Stimulated activated CD8-positive, alpha-beta memory T cell treated with anti-CD3 and anti-CD28 coated beads, Interleukin-12 subunit alpha, Interleukin-12 subunit beta, amount 100 ng/mL, for 24 hours (primary cell): ENCODE results near the gene CPNE4.

Experiments
- DNase-seq: peaks from one replicate; pipeline ENCODE4 v3.0.0-alpha.2; 2020; ENCODE audit errors: extremely low read depth

CPNE4 gene

DNA sequence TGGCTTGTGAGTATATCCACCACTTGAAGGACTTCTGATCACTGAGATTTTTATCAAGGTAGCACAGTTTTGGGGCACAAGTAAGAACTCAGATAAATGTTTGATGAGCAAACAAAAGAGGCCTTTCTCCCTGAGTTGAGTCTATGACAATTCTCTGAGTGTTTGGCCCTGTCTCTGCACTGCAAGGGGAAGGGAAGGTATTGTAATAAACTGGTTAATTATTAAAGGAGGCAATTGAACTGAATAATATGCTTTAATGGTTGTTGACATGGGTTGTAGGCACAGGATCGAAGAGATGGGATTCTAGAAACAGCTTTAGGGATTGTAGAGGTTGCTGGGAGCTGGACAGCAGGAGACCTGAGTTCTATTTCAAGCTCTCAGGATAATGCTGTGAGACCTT is 437.0 kb downstream of the CPNE4 start:
- DNase-seq: no peak

DNA sequence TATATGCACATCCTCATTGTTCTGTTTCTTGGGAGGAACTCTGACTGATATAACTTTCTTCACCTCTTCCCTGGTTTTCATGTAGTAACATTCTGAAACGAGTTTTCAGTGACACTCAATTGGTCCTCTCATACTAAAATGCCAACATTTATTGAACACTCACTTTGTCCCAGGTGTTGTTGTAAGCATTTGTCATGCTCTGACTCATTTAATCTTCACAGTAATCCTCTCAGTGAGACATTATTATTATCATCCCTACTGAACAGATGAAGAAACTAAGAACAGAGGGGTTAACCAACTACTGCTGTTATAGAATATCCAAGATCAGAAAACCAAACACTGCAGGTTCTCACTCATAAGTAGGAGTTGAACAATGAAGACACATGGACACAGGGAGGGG is 437.9 kb downstream of the CPNE4 start:
- DNase-seq: no peak

DNA sequence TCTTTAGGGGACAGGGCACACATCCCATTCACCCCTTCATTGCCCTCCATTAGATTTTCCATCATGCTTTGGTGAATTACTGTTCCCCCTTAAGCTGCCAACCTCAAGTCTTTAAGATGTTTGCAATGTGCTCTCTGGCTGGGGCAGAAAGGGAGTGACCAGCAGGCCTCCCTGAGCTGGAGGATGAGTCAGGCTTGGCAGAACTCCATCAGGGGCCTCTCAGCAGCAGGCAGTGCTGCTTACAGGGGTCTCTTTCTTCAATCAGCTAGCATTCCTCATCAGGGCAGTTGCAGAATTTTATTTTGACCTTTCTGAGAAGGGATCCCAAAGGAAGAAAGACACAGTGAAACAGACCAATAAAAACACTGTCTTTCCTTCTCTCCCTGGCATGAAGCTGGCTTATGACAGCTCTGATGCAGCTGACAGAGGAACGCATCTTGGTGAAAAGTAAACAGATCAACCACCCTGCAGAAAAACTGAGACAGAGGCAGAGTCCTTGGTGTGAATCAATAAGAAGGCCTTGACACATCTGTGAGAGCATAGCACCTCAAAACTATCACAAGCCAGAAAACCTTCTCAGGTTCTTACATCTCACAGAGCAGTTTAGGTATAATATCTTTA is 443.3 kb downstream of the CPNE4 start:
- DNase-seq: no peak

DNA sequence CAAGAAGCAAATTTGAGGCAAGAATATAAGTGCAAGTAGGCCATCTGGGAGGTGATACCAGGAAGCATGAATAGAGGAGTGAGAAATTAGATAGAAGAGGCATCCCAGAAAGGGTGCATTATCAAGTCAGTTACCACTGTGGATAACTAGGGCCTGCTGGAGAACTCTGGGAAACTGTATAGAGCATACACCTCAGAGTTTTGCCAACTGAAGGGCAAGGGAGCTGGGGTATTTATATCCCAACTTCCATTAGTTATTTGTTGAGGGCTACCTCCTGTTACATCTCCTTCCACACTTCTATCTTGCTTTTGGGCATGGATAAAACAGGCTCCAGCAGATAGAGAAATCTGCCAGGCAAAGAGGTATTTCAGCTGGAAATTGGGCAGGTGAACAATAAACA is 448.5 kb downstream of the CPNE4 start:
- no peak for DNase-seq

- no peak for DNase-seq
These were observed 452.4 kb downstream of the CPNE4 start for GRCh38 chr3:131582438-131582837.

DNA sequence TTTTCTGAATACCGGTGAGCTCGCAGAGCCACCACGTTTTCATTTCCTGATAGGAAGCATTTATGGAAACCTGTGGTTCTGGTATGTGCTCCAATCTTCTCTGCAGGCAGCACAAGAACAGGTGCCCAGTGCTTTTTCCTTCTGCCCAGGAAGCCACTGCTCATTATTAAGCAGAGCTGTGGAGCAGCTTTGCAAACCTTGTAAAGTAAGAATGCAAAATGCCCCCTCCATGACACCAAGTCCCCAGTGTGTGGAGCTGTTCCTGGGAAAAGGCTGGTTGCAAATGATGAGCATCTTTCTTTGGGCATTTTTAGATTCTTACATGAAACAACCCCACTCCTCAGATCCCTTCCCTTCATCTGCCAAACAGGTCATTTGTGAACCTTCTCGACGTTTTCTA is 466.4 kb downstream of the CPNE4 start:
- no peak for DNase-seq

DNA sequence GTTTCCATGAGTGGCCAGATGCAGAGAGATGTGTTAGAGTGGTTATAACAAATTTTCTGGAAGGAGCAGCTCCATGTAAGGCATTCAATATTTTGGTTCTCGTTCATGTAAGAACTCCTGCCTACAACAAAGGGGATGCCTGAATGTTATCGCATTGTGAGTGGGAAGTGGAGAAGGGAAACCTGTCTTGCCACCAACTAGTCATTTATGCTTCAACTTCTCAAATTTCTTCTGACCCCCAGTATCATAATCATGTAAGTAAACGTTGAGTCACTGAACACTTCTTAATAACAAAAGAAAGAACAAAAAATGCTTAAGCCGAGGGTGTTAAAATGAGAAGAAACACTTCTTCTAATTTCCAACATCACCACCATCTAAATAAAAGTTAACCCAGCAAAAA is 470.0 kb downstream of the CPNE4 start:
- no peak for DNase-seq

DNA sequence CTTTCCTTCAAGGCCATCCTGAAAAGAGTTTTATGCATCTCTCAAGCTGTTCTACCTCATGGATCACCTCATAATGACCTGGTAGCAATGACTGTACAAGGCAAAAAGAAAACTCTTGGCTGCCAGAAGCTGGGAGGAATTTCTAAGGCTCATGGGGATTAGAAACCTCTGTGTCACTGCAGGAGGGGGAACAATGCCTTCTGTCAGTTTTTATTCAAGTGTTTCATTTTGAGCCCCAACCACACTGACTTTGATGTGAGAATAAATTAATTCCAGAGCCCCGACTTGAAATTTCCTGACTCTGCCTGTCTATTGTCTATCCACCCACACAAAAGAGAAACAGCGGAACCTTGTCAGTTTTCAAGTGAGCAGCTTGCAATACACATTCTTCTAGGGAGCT is 473.3 kb downstream of the CPNE4 start:
- DNase-seq: no peak

- DNase-seq: no peak
These were observed 474.0 kb downstream of the CPNE4 start for GRCh38 chr3:131560795-131561194.

- no peak for DNase-seq
These were observed 479.4 kb downstream of the CPNE4 start for GRCh38 chr3:131555456-131555855.

DNA sequence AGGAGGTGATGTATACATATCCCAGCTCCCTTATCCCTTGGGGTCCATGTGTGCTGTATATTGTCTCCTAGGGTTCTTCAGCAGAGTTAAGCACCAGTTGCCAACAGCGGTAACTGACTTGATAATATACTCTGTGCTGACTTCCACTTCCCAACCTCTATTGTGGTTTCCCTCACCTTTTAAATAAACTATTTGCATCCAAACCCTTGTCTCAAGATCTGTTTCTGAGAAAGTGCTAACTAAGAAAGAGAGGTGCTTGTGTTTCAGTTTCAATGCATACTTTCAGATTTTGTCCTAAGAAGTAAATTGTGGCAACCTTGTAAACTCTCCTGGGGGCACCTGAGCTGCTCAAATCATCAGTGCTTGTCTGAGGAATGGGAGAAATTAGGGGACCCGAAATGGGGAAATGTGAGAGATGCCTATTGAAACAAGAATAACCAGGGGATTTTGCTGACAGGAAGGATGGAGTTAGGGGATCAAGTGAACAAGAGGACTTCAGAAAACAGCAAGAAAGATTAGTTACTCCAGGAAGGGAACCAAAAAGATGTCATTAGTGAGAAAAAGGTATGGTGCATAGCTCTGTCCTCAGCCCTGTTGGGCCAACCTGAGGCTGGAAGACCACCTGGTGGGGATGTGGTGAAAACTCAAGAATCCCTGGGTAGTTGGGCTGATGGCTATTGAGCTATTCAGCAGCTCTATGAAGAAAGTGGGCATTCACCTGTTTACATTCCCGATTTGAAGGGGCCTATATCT is 481.1 kb downstream of the CPNE4 start:
- no peak for DNase-seq

GRCh38 chr3:131551761-131552160 is 483.1 kb downstream of the CPNE4 start:
- no peak for DNase-seq

- no peak for DNase-seq
These were observed 484.0 kb downstream of the CPNE4 start for GRCh38 chr3:131550562-131551465.

GRCh38 chr3:131549340-131549739 is 485.5 kb downstream of the CPNE4 start:
- DNase-seq: no peak

GRCh38 chr3:131547585-131547984 is 487.2 kb downstream of the CPNE4 start:
- no peak for DNase-seq

- no peak for DNase-seq
These were observed 488.4 kb downstream of the CPNE4 start for GRCh38 chr3:131546441-131546840.

GRCh38 chr3:131544557-131544956 is 490.3 kb downstream of the CPNE4 start:
- DNase-seq: no peak

GRCh38 chr3:131543714-131544113 is 491.1 kb downstream of the CPNE4 start:
- DNase-seq: no peak

DNA sequence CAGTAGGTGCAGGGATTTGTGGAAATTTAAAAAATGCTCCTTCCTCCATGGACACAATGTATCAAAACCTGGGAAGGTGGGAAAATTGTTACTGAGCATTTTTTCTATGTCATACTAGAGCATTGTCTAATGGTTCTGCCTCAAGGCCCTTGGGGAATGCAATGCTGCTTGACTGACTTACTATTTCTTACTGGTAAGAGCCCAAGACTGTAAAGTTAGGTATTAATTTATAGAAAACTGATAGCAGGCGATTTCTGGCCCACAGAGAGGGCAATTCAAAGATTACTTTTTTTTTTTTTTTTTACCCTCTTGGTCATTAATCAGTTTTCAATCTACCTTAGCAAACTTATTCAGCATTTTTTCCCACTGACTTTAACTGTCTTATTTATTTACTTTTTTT is 493.5 kb downstream of the CPNE4 start:
- no peak for DNase-seq

DNA sequence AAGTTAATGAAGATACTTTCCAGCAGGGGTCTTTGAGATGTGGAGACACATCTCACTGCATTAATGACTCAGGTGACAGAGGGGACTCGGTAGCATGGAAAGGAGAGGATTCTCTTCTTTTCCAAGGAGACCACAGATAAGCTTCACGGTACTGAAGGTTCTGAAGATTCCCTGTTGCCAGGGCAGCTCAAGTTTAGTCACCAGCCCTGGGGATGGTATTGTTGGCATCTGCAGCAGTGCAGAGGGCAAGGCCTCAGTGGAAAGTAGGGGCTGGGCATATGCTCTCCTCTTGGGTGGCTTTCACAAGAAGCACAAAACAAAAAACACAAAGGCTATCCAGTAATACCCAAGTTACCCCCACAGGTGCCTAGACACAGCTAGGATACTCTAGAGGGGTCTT is 494.0 kb downstream of the CPNE4 start:
- DNase-seq: no peak

GRCh38 chr3:131540143-131540542 is 494.7 kb downstream of the CPNE4 start:
- no peak for DNase-seq

DNA sequence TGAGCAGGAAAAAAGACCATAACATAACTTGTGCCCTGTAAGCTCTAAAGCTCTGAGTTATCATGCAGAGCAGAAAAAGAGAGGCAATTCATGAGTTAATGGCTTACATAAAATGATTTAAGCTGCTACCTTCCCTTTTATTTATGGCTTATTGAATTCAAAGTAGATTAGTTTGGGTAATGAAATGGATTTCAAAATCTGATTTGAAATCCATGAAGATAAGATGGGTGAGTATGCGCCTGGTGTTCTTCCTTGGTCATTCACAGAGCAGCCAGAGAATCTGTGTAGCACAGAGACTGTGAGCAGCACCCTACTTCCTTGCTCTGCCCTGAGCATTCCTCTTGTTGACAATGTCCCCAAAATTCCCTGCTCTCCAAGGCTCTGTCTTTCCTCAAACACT is 495.8 kb downstream of the CPNE4 start:
- no peak for DNase-seq

GRCh38 chr3:131537531-131537930 is 497.3 kb downstream of the CPNE4 start:
- no peak for DNase-seq
